Measurements from ENCODE around the gene TMEM123. TPM values are rescaled to one million over a fixed set of nuclear protein-coding genes. Genes with fewer than 3 reads are reported as not detected.

Gene TMEM123
- total and polyA plus RNA-seq, 2 of the 8 experiments (the other 6 are each of a cell fraction or from before 2014, with no cell fraction given), result 75.5 to 80.1 TPM

DNA sequence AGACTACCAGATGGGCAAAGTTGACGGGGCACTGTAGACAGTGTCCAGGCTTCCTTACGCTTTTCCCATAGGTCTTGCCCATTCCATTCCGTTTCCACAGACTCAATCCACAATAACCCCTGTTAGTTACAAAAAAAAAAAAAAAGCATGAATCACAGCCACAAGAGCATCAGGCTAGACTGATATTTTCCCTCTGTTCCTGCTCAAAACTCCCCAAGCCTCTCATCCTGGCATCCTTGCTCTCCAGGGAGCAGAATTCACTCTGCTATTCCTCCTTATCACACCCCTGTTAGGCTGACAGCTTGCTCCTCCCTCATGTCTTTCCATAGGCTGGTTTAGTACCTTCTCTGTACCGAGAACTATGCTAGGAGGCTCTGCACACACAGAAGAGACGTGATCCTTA is 42.2 kb downstream of the TMEM123 start:
- H3K27ac ChIP-seq (ENCODE audit: low read depth, low read length), result no peak overlapping the region
- no peak overlapping the region for H3K56ac ChIP-seq (replicated peaks; ENCODE audit: insufficient read length, low read depth, low read length)
- H4K5ac ChIP-seq (ENCODE audit: insufficient read length, low read depth, low read length), result no peak overlapping the region
- H4K8ac ChIP-seq (ENCODE audit: extremely low read depth, insufficient read depth, low read length), result no peak overlapping the region
- no peak overlapping the region for H4K91ac ChIP-seq (replicated peaks; ENCODE audit: insufficient read length, low read length)
- no peak overlapping the region for H3K4me2 ChIP-seq (ENCODE audit: insufficient read depth in 1 of 2, low read depth in 2 of 2, low read length in 2 of 2)
- no peaks in the 10 kb centered on the region for H3K27me3 ChIP-seq (replicated peaks in 1 of 4; ENCODE audit: control insufficient read depth in 3 of 4, extremely low read depth in 1 of 4, insufficient read depth in 3 of 4, low read length in 3 of 4)
- H3K9ac ChIP-seq (replicated peaks in 1 of 4; ENCODE audit: extremely low read depth in 1 of 4, low read depth in 3 of 4, low read length in 3 of 4), result no peak overlapping the region
- H2BK120ac ChIP-seq (replicated peaks; ENCODE audit: low read depth, low read length), result no peak overlapping the region
- no peak overlapping the region for H2AFZ ChIP-seq (ENCODE audit: low read length)
- peaks cover 5% of the 10 kb centered on the region; the same call in 1 of the 2 replicates for H3K79me1 ChIP-seq (ENCODE audit: low read depth, low read length)
- H3K18ac ChIP-seq (ENCODE audit: extremely low read depth, low read length), result no peak overlapping the region
- no peaks in the 10 kb centered on the region for H3K36me3 ChIP-seq (ENCODE audit: control insufficient read depth in 2 of 4, insufficient read depth in 4 of 4, low read length in 3 of 4)
- no peak overlapping the region for H3K4ac ChIP-seq (replicated peaks; ENCODE audit: insufficient read length, low read depth, low read length)
- H3K4me3 ChIP-seq (ENCODE audit: extremely low read depth in 1 of 4, insufficient read depth in 2 of 4, low read depth in 3 of 4, low read length in 4 of 4), result no peak overlapping the region
- H3K14ac ChIP-seq (ENCODE audit: insufficient read length), result no peak overlapping the region
- peaks cover 0 to 3% of the 10 kb centered on the region in 2 experiments for H4K20me1 ChIP-seq (replicated peaks in 1 of 2; ENCODE audit: control insufficient read depth in 1 of 2, insufficient read depth in 2 of 2, low read length in 2 of 2)
- no peak overlapping the region for H2BK5ac ChIP-seq (ENCODE audit: low read depth, low read length)
- H2AK5ac ChIP-seq (ENCODE audit: low read depth, low read length), result no peak overlapping the region
- FAIRE-seq, result no peak
- H3K4me1 ChIP-seq (replicated peaks in 1 of 4; ENCODE audit: control insufficient read depth in 3 of 4, insufficient read depth in 4 of 4, low read length in 3 of 4), result no peaks in the 10 kb centered on the region
- ChIA-PET POLR2A (ENCODE audit: partially characterized antibody) (interaction anchor here (0.7 kb wide), 1 partner anchor 11 kb away, joined by 3 read pairs; no protein-coding TSS in a partner anchor), CTCF (ENCODE audit: partially characterized antibody) (interaction anchor here (0.6 to 2.4 kb wide), 5 partner anchors 13 to 1397 kb away, joined by 3 to 7 read pairs (median 4); no protein-coding TSS in a partner anchor)
- H2BK12ac ChIP-seq (ENCODE audit: low read depth, low read length), result no peak overlapping the region
- H3K79me2 ChIP-seq (ENCODE audit: control insufficient read depth in 1 of 2, insufficient read depth in 2 of 2, low read length in 2 of 2), result peaks cover 0 to 29% of the 10 kb centered on the region in 2 experiments; a peak in 3 of 4 replicates
- H2BK20ac ChIP-seq (ENCODE audit: low read length), result no peak overlapping the region
- no peaks in the 10 kb centered on the region for H3K9me3 ChIP-seq (ENCODE audit: insufficient read depth in 2 of 2, low read depth in 1 of 2, low read length in 1 of 2)
- no peak for TF ChIP-seq ATF2 (IDR thresholded peaks at IDR 0.05; ENCODE audit: low read length)
- TF ChIP-seq SP4 (IDR thresholded peaks at IDR 0.05; ENCODE audit: low read length), result no peak
- no peak for TF ChIP-seq POLR2AphosphoS5 (IDR thresholded peaks at IDR 0.05; ENCODE audit: low read depth, low read length)
- TF ChIP-seq KDM5A (IDR thresholded peaks at IDR 0.05; ENCODE audit: low read length), result no peak
- DNase-seq (ENCODE audit: low read depth in 1 of 2, low spot score in 2 of 2), result no peak
- no peak overlapping the region for H2BK15ac ChIP-seq (ENCODE audit: low read length)
- no peak overlapping the region for H3K23ac ChIP-seq (ENCODE audit: insufficient read length)
- WGBS, 2 experiments (ENCODE audit: extremely low coverage in 1 of 2, insufficient coverage in 1 of 2, insufficient read length in 1 of 2, insufficient replicate concordance in 2 of 2, low coverage in 1 of 2, low lambda C conversion rate in 2 of 2, missing lambda C conversion rate in 1 of 2), result 86% methylated on average over 5 of the region's 5 CpGs; no CpG with 5 or more reads in 1 of the 2 experiments
- no peaks in the 10 kb centered on the region for H3K23me2 ChIP-seq (ENCODE audit: low read depth, low read length)
